ENCODE results near the gene GARIN3.
A peak's percentile ranks its signal among the peaks of the same experiment; 100 is the strongest.

The GARIN3 gene

GRCh38 chr5:157130925-157131324, 35.1 kb downstream of the GARIN3 start:
- in situ Hi-C loops (cut with HindIII; ENCODE audit: low pct_ligation_motif_present, low sequenced_read_pairs): no loop called here
- Histone ChIP-seq H3K27me3 (replicated peaks) (no peaks in the 10 kb centered on the region), H3K27ac (no peak overlapping the region), H3K4me3 (ENCODE audit: low read depth, low read length) (no peak overlapping the region), H3K36me3 (replicated peaks) (no peaks in the 10 kb centered on the region)
- TF ChIP-seq, protein P1, sequence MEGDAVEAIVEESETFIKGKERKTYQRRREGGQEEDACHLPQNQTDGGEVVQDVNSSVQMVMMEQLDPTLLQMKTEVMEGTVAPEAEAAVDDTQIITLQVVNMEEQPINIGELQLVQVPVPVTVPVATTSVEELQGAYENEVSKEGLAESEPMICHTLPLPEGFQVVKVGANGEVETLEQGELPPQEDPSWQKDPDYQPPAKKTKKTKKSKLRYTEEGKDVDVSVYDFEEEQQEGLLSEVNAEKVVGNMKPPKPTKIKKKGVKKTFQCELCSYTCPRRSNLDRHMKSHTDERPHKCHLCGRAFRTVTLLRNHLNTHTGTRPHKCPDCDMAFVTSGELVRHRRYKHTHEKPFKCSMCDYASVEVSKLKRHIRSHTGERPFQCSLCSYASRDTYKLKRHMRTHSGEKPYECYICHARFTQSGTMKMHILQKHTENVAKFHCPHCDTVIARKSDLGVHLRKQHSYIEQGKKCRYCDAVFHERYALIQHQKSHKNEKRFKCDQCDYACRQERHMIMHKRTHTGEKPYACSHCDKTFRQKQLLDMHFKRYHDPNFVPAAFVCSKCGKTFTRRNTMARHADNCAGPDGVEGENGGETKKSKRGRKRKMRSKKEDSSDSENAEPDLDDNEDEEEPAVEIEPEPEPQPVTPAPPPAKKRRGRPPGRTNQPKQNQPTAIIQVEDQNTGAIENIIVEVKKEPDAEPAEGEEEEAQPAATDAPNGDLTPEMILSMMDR (IDR thresholded peaks at IDR 0.05; ENCODE audit: low read depth, low read length, missing control alignments): no peak
- peak; percentile 9 for DNase-seq

GRCh38 chr5:157121709-157122108, 44.4 kb downstream of the GARIN3 start:
- TF ChIP-seq, protein P1 (IDR thresholded peaks at IDR 0.05; ENCODE audit: low read depth, low read length, missing control alignments): no peak
- in situ Hi-C loops (cut with HindIII; ENCODE audit: low pct_ligation_motif_present, low sequenced_read_pairs): no loop called here
- DNase-seq: no peak

GRCh38 chr5:157120102-157120501, 46.0 kb downstream of the GARIN3 start:
- DNase-seq: no peak
- no peak overlapping the region for H3K4me3 ChIP-seq (ENCODE audit: low read depth, low read length)
- H3K27ac ChIP-seq: no peak overlapping the region
- in situ Hi-C loops (cut with HindIII; ENCODE audit: low pct_ligation_motif_present, low sequenced_read_pairs): no loop called here
- no peaks in the 10 kb centered on the region for H3K27me3 ChIP-seq (replicated peaks)
- TF ChIP-seq, protein P1 (IDR thresholded peaks at IDR 0.05; ENCODE audit: low read depth, low read length, missing control alignments): no peak
- H3K36me3 ChIP-seq (replicated peaks): no peaks in the 10 kb centered on the region

More at GRCh38 chr5:157121709-157122108, 44.4 kb downstream of the GARIN3 start:
- no peaks in the 10 kb centered on the region for H3K36me3 ChIP-seq (replicated peaks)
- H3K27ac ChIP-seq: no peak overlapping the region
- H3K4me3 ChIP-seq (ENCODE audit: low read depth, low read length): no peak overlapping the region
- no peaks in the 10 kb centered on the region for H3K27me3 ChIP-seq (replicated peaks)

GRCh38 chr5:157116483-157116954, 49.5 kb downstream of the GARIN3 start:
- Histone ChIP-seq H3K27ac (no peak overlapping the region), H3K4me3 (ENCODE audit: low read depth, low read length) (no peak overlapping the region), H3K27me3 (replicated peaks) (no peaks in the 10 kb centered on the region), H3K36me3 (replicated peaks) (no peaks in the 10 kb centered on the region)
- TF ChIP-seq, protein P1 (IDR thresholded peaks at IDR 0.05; ENCODE audit: low read depth, low read length, missing control alignments): no peak
- DNase-seq: no peak
- in situ Hi-C loops (cut with HindIII; ENCODE audit: low pct_ligation_motif_present, low sequenced_read_pairs): no loop called here

- Histone ChIP-seq H3K36me3 (replicated peaks) (no peaks in the 10 kb centered on the region), H3K4me3 (ENCODE audit: low read depth, low read length) (no peak overlapping the region), H3K27me3 (replicated peaks) (no peaks in the 10 kb centered on the region), H3K27ac (no peak overlapping the region)
- in situ Hi-C loops (cut with HindIII; ENCODE audit: low pct_ligation_motif_present, low sequenced_read_pairs): no loop called here
- DNase-seq: no peak
- TF ChIP-seq, protein P1 (IDR thresholded peaks at IDR 0.05; ENCODE audit: low read depth, low read length, missing control alignments): no peak
These were observed 50.6 kb downstream of the GARIN3 start for GRCh38 chr5:157115502-157115901.

- H3K4me3 ChIP-seq (ENCODE audit: low read depth, low read length): no peak overlapping the region
- H3K36me3 ChIP-seq (replicated peaks): no peaks in the 10 kb centered on the region
- DNase-seq: no peak
- H3K27ac ChIP-seq: no peak overlapping the region
- in situ Hi-C loops (cut with HindIII; ENCODE audit: low pct_ligation_motif_present, low sequenced_read_pairs): no loop called here
- TF ChIP-seq, protein P1 (IDR thresholded peaks at IDR 0.05; ENCODE audit: low read depth, low read length, missing control alignments): no peak
- no peaks in the 10 kb centered on the region for H3K27me3 ChIP-seq (replicated peaks)
These were observed 51.1 kb downstream of the GARIN3 start for GRCh38 chr5:157115012-157115411.
